ENCODE measurements around the gene NCOA7. TPM values are rescaled to one million over a fixed set of nuclear protein-coding genes. Genes with fewer than 3 reads are reported as not detected.

The NCOA7 gene
- total RNA-seq, 1 donor from 2014 or later: 33.4 TPM

DNA sequence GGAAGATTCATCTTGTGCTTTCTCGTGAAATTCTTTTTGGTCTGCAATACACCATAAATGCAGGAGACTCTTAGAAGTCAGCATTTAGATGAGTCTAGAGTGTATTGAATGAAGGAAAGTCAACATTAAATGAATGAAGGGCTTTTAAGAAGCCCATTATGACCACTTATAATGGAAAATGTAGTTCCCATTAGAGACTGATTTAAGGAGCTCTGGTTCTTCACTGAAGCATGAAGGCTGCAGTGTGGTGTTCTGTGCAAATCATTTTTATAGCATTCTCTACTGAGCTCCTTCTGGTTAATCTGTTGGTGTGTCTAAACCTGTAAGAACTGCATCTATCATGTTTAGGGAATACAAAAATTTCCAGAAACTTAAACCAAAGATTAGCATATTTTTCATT, 19.7 kb downstream of the NCOA7 start:
- Mint-ChIP-seq H3K9me3 (no peaks in the 10 kb centered on the region), H3K4me1 (peaks cover 82% of the 10 kb centered on the region), H3K4me3 (no peak overlapping the region), H3K27me3 (no peaks in the 10 kb centered on the region), H3K36me3 (ENCODE audit: low read depth) (peaks cover 2% of the 10 kb centered on the region), H3K27ac (no peak overlapping the region)
- intact Hi-C loops (cut with micrococcal nuclease): no loop called here
- ATAC-seq (ENCODE audit: low read depth) (peak; percentile 22), DNase-seq (no peak)
- ChIA-PET CTCF (interaction anchor here (0.8 to 1.4 kb wide), 2 partner anchors 20 to 146 kb away, joined by 3 to 6 read pairs; partner anchors contain the start of genes HINT3 and NCOA7), POLR2A (interaction anchor here (1.5 to 1.6 kb wide), 2 partner anchors 13 to 19 kb away, joined by 4 to 7 read pairs; no protein-coding TSS in a partner anchor)
- TF ChIP-seq, protein P1, sequence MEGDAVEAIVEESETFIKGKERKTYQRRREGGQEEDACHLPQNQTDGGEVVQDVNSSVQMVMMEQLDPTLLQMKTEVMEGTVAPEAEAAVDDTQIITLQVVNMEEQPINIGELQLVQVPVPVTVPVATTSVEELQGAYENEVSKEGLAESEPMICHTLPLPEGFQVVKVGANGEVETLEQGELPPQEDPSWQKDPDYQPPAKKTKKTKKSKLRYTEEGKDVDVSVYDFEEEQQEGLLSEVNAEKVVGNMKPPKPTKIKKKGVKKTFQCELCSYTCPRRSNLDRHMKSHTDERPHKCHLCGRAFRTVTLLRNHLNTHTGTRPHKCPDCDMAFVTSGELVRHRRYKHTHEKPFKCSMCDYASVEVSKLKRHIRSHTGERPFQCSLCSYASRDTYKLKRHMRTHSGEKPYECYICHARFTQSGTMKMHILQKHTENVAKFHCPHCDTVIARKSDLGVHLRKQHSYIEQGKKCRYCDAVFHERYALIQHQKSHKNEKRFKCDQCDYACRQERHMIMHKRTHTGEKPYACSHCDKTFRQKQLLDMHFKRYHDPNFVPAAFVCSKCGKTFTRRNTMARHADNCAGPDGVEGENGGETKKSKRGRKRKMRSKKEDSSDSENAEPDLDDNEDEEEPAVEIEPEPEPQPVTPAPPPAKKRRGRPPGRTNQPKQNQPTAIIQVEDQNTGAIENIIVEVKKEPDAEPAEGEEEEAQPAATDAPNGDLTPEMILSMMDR (IDR thresholded peaks at IDR 0.05): no peak

DNA sequence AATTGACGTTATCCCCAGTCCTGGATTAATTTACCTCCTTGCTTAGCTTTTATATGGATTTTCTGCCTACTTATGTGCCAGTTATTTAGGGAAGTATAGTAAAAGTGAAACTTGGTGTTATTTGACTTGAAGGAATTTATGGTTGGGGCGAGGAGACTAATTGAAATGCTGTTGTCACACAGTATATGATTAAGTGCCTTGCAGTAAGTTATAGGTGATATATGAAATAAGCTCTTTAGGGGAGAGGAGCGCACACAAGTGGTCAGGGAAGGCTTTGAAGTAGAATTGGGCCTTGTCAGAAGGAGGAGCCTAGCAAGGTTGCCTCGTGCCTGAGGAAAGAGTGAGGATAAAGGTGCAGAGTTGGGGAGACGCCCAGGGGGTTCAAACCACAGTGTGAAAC, 20.5 kb downstream of the NCOA7 start:
- ATAC-seq (ENCODE audit: low read depth) (no peak), DNase-seq (no peak)
- Mint-ChIP-seq H3K27me3 (no peaks in the 10 kb centered on the region), H3K36me3 (ENCODE audit: low read depth) (peaks cover 3% of the 10 kb centered on the region), H3K27ac (no peak overlapping the region), H3K9me3 (no peaks in the 10 kb centered on the region), H3K4me1 (peaks cover 90% of the 10 kb centered on the region), H3K4me3 (no peak overlapping the region)
- intact Hi-C loops (cut with micrococcal nuclease): loop anchor here (1.0 kb wide), 1 partner anchor 12 kb away; no protein-coding TSS in a partner anchor
- ChIA-PET POLR2A (interaction anchor here (1.2 to 2.4 kb wide), 3 partner anchors 12 to 30 kb away, joined by 3 to 7 read pairs (median 7); no protein-coding TSS in a partner anchor), CTCF (interaction anchor here (1.4 kb wide), 1 partner anchor 21 kb away, joined by 6 read pairs; the partner anchor contains the start of gene NCOA7)
- TF ChIP-seq, protein P1 (IDR thresholded peaks at IDR 0.05): no peak

DNA sequence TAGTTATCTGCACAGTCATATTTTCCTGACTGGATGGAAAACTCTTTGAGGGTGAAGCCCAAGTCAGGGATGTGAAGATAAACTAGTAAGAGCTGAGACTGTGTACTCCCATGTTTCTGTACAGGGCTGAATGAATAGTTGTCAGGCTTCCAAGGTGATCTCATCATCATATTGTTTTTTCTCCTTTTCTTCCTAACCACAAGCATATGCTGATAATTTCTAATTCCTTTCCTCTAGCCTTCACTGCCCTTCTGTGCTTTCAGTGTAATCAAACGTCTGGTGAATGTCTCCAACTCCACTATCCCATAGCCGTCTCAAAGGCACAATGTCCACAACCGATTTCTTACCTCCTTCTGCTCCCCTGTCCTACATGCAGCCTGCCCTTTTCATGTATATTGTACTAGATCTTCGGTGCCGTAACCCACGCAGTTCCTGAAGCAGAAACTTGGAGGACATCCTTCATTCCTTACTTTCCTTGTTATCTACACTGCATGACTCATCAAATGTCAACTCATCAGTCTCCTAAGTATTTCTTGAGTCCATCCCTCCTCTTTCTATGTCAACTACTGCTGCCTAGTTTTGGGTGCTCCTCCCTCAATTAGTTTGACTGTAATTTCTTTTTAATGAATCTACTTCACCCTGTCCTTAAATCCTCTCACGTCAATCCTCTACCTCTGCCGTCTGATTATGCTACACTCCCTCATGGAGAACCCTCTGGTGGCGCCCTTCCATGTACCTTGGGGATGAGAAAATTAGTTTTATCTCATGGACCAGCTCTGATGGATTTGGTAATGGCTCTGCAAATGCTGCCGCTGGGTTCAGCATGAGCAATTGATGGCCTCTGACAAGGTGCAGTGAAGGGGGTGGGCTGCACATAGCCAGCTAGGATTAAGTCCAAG, 21.9 kb downstream of the NCOA7 start:
- DNase-seq (no peak), ATAC-seq (ENCODE audit: low read depth) (no peak)
- Mint-ChIP-seq H3K27me3 (no peaks in the 10 kb centered on the region), H3K4me3 (no peak overlapping the region), H3K27ac (no peak overlapping the region), H3K9me3 (no peaks in the 10 kb centered on the region), H3K4me1 (peaks cover 84% of the 10 kb centered on the region), H3K36me3 (ENCODE audit: low read depth) (peaks cover 13% of the 10 kb centered on the region)
- intact Hi-C loops (cut with micrococcal nuclease): no loop called here
- CTCF ChIA-PET: interaction anchor here (1.0 kb wide), 1 partner anchor 22 kb away, joined by 3 read pairs; the partner anchor contains the start of gene NCOA7
- POLR2A ChIA-PET: interaction anchor here (2.4 kb wide), 1 partner anchor 14 kb away, joined by 7 read pairs; no protein-coding TSS in a partner anchor
- TF ChIP-seq, protein P1 (IDR thresholded peaks at IDR 0.05): no peak

DNA sequence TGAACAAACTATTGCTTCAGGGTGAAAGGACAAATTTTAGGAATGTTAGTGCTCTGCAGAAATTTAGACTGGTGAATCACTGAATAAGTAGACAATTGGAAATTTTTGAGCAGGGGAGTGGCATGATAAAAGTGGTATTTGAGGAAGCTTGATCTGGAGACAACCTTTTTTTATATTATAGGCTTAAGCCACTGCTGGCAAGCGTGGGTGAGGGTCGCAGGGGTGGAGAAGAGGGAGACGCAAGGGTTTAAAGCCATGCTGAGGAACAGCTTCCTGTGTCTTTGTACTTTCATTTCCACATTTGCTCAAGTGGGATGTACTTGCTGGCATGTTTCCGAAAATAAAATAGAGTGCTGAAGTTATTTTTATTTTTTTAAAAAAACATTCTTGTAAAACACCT, 23.7 kb downstream of the NCOA7 start:
- intact Hi-C loops (cut with micrococcal nuclease): loop anchor here (2.0 kb wide), 1 partner anchor 14 kb away; no protein-coding TSS in a partner anchor
- Mint-ChIP-seq H3K27ac (peak overlapping the region; percentile 26), H3K36me3 (ENCODE audit: low read depth) (peaks cover 15% of the 10 kb centered on the region), H3K9me3 (no peaks in the 10 kb centered on the region), H3K4me1 (peaks cover 73% of the 10 kb centered on the region), H3K4me3 (peak overlapping the region; percentile 29), H3K27me3 (no peaks in the 10 kb centered on the region)
- ATAC-seq (ENCODE audit: low read depth) (peak; percentile 49), DNase-seq (no peak)
- CTCF ChIA-PET: no interaction called here
- POLR2A ChIA-PET: interaction anchor here (1.4 kb wide), 1 partner anchor 24 kb away, joined by 7 read pairs; the partner anchor contains the start of gene NCOA7
- TF ChIP-seq, protein P1 (IDR thresholded peaks at IDR 0.05): no peak

All from activated B cell treated with CpG ODN at 0.5 μM for 24 hours (primary cell).